ENCODE results near the gene TFAP2E. TPM values are rescaled to one million over a fixed set of nuclear protein-coding genes. Genes with fewer than 3 reads are reported as not detected.

TFAP2E gene
- total RNA-seq, 1 experiment from 2014 or later, result 3.2 TPM

DNA sequence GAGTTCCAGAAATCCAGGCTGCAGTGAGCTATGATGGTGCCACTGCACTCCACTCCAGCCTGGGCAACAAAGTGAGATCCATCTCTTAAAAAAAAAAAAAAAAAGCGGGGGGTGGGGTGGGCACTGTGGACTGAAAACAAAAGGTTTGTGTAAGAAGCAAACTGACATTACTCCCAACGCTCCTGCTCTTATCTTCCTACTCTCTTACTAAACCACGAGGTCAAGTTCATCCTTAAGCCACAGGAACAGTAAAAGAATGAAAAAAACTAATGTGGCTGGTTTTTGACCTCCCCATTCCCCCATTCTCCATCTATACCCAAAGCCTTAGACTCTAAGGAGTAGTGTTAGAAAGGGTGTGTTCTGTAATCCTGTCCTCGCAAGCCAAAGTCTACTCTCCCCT is 30.8 kb downstream of the TFAP2E start:
- POLR2A ChIA-PET, result interaction anchor here (0.6 kb wide), 1 partner anchor 90 kb away, joined by 10 read pairs; no protein-coding TSS in a partner anchor
- no peaks in the 10 kb centered on the region for H3K4me1 ChIP-seq (ENCODE audit: control insufficient read depth, insufficient read depth, low read length)
- H3K4me3 ChIP-seq (ENCODE audit: low read depth in 2 of 2, low read length in 2 of 2), result no peak overlapping the region
- H3K9me3 ChIP-seq (ENCODE audit: control insufficient read depth, insufficient read depth, low read depth, low read length), result no peaks in the 10 kb centered on the region
- intact Hi-C loops (cut with micrococcal nuclease; ENCODE audit: unreplicated experiment) (no loop called here), in situ Hi-C loops (cut with HindIII; ENCODE audit: low pct_unique_long_range_greater_than_20kb, low sequenced_read_pairs) (no loop called here)
- no peaks in the 10 kb centered on the region for H3K27me3 ChIP-seq (ENCODE audit: control insufficient read depth, insufficient read depth, low read length)
- TF ChIP-seq SIN3A (IDR thresholded peaks at IDR 0.05; ENCODE audit: borderline replicate concordance, insufficient read depth, low read depth, low read length) (no peak), POLR2AphosphoS5 (IDR thresholded peaks at IDR 0.05; ENCODE audit: low read depth, low read length) (no peak), TCF7L2 (IDR thresholded peaks at IDR 0.05; ENCODE audit: low read depth, low read length) (no peak)
- TF ChIP-seq, protein P1, sequence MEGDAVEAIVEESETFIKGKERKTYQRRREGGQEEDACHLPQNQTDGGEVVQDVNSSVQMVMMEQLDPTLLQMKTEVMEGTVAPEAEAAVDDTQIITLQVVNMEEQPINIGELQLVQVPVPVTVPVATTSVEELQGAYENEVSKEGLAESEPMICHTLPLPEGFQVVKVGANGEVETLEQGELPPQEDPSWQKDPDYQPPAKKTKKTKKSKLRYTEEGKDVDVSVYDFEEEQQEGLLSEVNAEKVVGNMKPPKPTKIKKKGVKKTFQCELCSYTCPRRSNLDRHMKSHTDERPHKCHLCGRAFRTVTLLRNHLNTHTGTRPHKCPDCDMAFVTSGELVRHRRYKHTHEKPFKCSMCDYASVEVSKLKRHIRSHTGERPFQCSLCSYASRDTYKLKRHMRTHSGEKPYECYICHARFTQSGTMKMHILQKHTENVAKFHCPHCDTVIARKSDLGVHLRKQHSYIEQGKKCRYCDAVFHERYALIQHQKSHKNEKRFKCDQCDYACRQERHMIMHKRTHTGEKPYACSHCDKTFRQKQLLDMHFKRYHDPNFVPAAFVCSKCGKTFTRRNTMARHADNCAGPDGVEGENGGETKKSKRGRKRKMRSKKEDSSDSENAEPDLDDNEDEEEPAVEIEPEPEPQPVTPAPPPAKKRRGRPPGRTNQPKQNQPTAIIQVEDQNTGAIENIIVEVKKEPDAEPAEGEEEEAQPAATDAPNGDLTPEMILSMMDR (IDR thresholded peaks at IDR 0.05), result no peak
- TF ChIP-seq, protein P2, sequence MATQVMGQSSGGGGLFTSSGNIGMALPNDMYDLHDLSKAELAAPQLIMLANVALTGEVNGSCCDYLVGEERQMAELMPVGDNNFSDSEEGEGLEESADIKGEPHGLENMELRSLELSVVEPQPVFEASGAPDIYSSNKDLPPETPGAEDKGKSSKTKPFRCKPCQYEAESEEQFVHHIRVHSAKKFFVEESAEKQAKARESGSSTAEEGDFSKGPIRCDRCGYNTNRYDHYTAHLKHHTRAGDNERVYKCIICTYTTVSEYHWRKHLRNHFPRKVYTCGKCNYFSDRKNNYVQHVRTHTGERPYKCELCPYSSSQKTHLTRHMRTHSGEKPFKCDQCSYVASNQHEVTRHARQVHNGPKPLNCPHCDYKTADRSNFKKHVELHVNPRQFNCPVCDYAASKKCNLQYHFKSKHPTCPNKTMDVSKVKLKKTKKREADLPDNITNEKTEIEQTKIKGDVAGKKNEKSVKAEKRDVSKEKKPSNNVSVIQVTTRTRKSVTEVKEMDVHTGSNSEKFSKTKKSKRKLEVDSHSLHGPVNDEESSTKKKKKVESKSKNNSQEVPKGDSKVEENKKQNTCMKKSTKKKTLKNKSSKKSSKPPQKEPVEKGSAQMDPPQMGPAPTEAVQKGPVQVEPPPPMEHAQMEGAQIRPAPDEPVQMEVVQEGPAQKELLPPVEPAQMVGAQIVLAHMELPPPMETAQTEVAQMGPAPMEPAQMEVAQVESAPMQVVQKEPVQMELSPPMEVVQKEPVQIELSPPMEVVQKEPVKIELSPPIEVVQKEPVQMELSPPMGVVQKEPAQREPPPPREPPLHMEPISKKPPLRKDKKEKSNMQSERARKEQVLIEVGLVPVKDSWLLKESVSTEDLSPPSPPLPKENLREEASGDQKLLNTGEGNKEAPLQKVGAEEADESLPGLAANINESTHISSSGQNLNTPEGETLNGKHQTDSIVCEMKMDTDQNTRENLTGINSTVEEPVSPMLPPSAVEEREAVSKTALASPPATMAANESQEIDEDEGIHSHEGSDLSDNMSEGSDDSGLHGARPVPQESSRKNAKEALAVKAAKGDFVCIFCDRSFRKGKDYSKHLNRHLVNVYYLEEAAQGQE (IDR thresholded peaks at IDR 0.05; ENCODE audit: insufficient read depth in 1 of 2, low read depth in 2 of 2, low read length in 1 of 2), result no peak
- no peak for ATAC-seq
- peaks cover 24% of the 10 kb centered on the region for H3K36me3 ChIP-seq (ENCODE audit: control insufficient read depth, insufficient read depth, low read length)
- no TSS peak for BruUV-seq (replicated peaks)
- H3K27ac ChIP-seq (ENCODE audit: low read length), result no peak overlapping the region
- CTCF ChIA-PET, result interaction anchor here (0.6 kb wide), 1 partner anchor 9 kb away, joined by 5 read pairs; no protein-coding TSS in a partner anchor
- no peak for DNase-seq (ENCODE audit: low read depth, low spot score)

DNA sequence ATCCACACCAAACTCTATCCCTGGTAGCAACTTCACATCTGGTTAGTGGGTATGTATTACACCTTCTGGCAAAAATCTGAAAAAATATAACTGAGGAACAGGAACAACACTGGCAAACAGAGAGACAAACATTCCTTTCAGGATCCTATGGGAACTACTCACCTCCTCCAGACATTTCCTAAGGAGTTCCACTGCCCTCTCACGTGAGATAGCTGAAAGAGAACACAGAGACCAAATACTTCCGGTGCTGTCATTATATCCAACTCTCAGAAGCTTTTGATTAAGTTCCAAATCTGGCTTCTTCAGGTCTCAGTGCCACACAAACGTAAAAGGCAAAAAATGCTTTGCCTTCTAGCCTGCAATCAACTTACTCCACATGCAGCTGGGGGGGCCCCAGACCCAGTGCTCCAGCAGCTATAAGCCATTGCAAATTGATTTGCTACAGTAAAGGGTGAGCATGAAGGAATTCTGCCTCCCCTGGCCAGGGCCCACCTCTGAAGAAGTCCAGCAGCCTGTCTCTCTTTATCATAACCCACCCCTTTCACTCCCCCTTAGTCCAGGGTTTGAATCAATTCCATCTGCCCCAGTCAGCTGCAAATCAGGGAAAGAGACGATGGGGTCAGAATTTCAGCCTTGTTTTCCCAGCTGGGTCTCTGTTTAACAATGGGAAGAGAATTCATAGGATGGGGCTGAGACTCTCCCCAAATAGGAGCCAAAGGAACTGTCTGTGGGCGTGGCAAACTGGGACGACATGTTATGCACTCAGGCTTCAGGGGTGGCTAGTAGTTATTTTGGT is 32.2 kb downstream of the TFAP2E start:
- TF ChIP-seq, protein P2 (IDR thresholded peaks at IDR 0.05; ENCODE audit: insufficient read depth in 1 of 2, low read depth in 2 of 2, low read length in 1 of 2), result no peak
- no peak for TF ChIP-seq TCF7L2 (IDR thresholded peaks at IDR 0.05; ENCODE audit: low read depth, low read length)
- TF ChIP-seq, protein P1 (IDR thresholded peaks at IDR 0.05), result no peak
- no peak for TF ChIP-seq SIN3A (IDR thresholded peaks at IDR 0.05; ENCODE audit: borderline replicate concordance, insufficient read depth, low read depth, low read length)
- no peak for TF ChIP-seq POLR2AphosphoS5 (IDR thresholded peaks at IDR 0.05; ENCODE audit: low read depth, low read length)
- ChIA-PET POLR2A (no interaction called here), CTCF (no interaction called here)
- DNase-seq (ENCODE audit: low read depth, low spot score) (no peak), ATAC-seq (no peak)
- no TSS peak for BruUV-seq (replicated peaks)
- Histone ChIP-seq H3K9me3 (ENCODE audit: control insufficient read depth, insufficient read depth, low read depth, low read length) (no peaks in the 10 kb centered on the region), H3K4me1 (ENCODE audit: control insufficient read depth, insufficient read depth, low read length) (no peaks in the 10 kb centered on the region), H3K27ac (ENCODE audit: low read length) (no peak overlapping the region), H3K27me3 (ENCODE audit: control insufficient read depth, insufficient read depth, low read length) (no peaks in the 10 kb centered on the region), H3K36me3 (ENCODE audit: control insufficient read depth, insufficient read depth, low read length) (peaks cover 29% of the 10 kb centered on the region), H3K4me3 (ENCODE audit: low read depth in 2 of 2, low read length in 2 of 2) (no peak overlapping the region)
- intact Hi-C loops (cut with micrococcal nuclease; ENCODE audit: unreplicated experiment), result no loop called here
- in situ Hi-C loops (cut with HindIII; ENCODE audit: low pct_unique_long_range_greater_than_20kb, low sequenced_read_pairs), result no loop called here
